Stimulated activated naive CD8-positive, alpha-beta T cell treated with anti-CD3 and anti-CD28 coated beads, Interleukin-15, Interleukin-2, amounts not matched to agents 100 ng/mL and 50 ng/mL, for 24 hours (primary cell): ENCODE data around the gene MRPL40.
"Not testable (repeated sequence)": the region's sequence is repeated elsewhere in the genome, so short reads cannot be mapped to it uniquely, and the experiment has no call there.

Experiments used
- H3K27ac Mint-ChIP-seq: one replicate; pipeline ENCODE4 v1.8.0; 2021; ENCODE audit warnings: mild to moderate bottlenecking, mixed read lengths
- H3K27me3 Mint-ChIP-seq: one replicate; pipeline ENCODE4 v1.8.0; 2021; ENCODE audit warnings: mixed read lengths
- H3K36me3 Mint-ChIP-seq: one replicate; pipeline ENCODE4 v1.8.0; 2021; ENCODE audit warnings: low read depth, mixed read lengths
- H3K4me1 Mint-ChIP-seq: one replicate; pipeline ENCODE4 v1.8.0; 2021; ENCODE audit warnings: low read depth, mixed read lengths
- H3K4me3 Mint-ChIP-seq: one replicate; pipeline ENCODE4 v1.8.0; 2021; ENCODE audit warnings: mild to moderate bottlenecking, mixed read lengths
- H3K9me3 Mint-ChIP-seq: one replicate; pipeline ENCODE4 v1.8.0; 2021; ENCODE audit warnings: mixed read lengths

The MRPL40 gene

GRCh38 chr22:19442166-19442565 is 9.8 kb downstream of the MRPL40 start:
- no peak overlapping the region for H3K4me3 Mint-ChIP-seq
- H3K9me3 Mint-ChIP-seq: no peaks in the 10 kb centered on the region
- H3K4me1 Mint-ChIP-seq: peaks cover 32% of the 10 kb centered on the region
- no peaks in the 10 kb centered on the region for H3K27me3 Mint-ChIP-seq
- no peak overlapping the region for H3K27ac Mint-ChIP-seq
- H3K36me3 Mint-ChIP-seq: peaks cover 55% of the 10 kb centered on the region

DNA sequence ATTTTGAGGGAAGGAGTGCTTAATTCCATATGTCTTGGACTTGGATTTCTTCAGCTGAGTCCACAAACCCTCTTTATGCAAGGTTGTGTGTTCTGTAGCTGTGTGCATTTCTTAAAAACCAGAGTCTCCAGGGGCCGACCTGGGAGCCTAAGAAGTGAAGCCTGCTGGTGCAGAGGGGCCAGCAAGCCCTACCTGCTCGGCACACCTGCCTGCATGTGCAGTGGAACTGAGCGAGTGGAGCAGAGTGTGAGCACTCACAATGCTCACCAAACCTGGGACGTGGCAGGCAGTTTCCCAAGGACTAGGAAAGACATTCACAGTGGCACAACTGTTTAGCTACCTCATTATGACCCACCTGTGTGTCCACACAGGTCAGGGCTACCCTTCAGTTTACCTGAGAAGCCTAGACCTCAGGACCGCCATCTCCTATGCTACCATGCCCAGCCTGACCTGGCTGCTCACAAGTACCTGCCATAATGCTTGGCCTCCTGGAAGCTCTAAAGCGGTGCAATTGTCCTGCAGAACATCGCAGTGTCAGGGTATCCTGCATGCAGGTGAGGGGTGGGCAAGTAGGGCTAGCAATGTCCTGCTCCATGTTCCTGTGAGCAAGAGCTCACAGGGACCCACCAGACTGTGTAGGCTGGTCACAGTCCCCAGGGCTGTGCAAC is 11.3 kb downstream of the MRPL40 start:
- H3K27ac Mint-ChIP-seq: no peak overlapping the region
- peaks cover 51% of the 10 kb centered on the region for H3K36me3 Mint-ChIP-seq

DNA sequence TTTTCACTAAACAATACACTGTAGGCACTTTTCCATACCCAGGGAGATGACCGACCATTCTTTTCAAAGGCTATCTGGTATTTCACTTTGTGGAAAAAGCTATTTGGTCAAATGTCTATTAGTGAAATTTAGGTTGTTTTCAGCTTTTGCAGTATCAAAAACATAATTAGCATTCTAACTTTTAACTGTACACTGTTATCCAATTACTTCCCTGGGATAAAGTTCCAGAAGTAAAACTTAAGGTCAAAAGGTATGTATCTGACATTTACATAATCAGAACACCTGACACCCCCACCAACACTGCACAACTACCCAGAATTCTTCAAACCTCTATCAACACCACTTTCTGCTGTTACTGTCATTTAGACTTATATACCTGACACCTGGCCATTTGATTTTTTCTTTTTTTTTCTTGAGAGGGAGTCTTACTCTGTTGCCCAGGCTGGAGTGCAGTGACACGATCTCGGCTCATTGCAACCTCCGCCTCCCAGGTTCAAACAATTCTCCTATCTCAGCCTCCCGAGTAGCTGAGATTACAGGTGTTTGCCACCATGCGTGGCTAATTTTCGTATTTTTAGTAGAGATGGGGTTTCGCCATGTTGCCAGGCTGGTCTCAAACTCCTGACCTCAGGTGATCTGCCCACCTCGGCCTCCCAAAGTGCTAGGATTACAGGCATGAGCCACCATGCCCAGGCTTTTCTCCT is 13.1 kb downstream of the MRPL40 start:
- H3K27me3 Mint-ChIP-seq, H3K9me3 Mint-ChIP-seq: not testable (repeated sequence)
- Mint-ChIP-seq H3K4me3 (peak overlapping the region; percentile 35), H3K4me1 (peaks cover 49% of the 10 kb centered on the region), H3K27ac (peak overlapping the region; percentile 76), H3K36me3 (peaks cover 45% of the 10 kb centered on the region)

More for the DNA sequence above, 11.3 kb downstream of the MRPL40 start:
- H3K4me3 Mint-ChIP-seq: no peak overlapping the region
- H3K9me3 Mint-ChIP-seq: no peaks in the 10 kb centered on the region
- no peaks in the 10 kb centered on the region for H3K27me3 Mint-ChIP-seq
- H3K4me1 Mint-ChIP-seq: peaks cover 41% of the 10 kb centered on the region

GRCh38 chr22:19446603-19447329 is 14.4 kb downstream of the MRPL40 start:
- Mint-ChIP-seq H3K27ac (peak overlapping the region; percentile 83), H3K4me1 (peaks cover 49% of the 10 kb centered on the region), H3K36me3 (peaks cover 47% of the 10 kb centered on the region), H3K4me3 (peak overlapping the region; percentile 96), H3K9me3 (no peaks in the 10 kb centered on the region), H3K27me3 (no peaks in the 10 kb centered on the region)

DNA sequence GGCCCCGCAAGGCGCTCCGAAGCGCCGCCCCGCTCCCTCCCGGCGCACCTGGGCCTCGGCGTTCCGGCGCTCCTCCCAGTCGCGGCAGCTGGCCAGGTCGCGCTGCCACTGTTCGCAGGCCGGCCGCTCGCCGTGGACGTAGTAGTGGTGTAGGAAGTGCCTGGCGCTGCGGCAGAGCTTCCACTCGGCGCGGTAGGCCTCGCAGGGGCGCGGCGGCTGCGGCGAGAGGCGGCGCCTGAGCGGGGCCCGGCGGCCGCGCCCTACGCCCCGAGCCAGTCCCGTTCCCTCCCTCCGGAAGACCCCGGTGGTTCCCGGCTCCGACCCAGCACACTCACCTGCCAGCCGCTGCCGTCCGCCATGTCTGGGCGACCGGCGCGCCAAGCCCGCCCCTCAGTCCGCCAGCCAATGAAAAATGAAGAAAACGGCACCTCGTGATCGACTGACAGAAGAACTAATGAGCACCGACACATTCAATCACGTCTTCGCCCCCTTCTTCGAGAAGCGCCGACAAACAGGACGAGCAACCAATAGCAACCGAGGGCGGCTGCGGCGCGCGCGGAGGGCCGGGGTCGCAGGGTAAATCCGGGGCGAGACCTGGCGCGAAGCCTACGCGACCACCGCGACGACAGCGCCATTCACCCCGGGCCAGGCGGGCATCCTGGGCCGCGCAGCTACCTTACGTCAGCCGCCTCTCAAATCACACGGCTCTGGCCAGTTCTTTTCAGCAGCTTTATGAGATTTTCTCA is 15.2 kb downstream of the MRPL40 start, which contains the start of gene C22orf39:
Gene C22orf39 (minus strand): TSS at position 382 of the 746 bp plus-strand sequence. CDS start 23 bp downstream, at position 359.
- H3K27ac Mint-ChIP-seq: peak within 1 kb of the TSS; percentile 85
- H3K27me3 Mint-ChIP-seq: no peaks in the 10 kb centered on the region
- no peaks in the 10 kb centered on the region for H3K9me3 Mint-ChIP-seq
- peaks cover 45% of the 10 kb centered on the region for H3K4me1 Mint-ChIP-seq
- peak within 1 kb of the TSS; percentile 96 for H3K4me3 Mint-ChIP-seq
- peaks cover 48% of the 10 kb centered on the region for H3K36me3 Mint-ChIP-seq

DNA sequence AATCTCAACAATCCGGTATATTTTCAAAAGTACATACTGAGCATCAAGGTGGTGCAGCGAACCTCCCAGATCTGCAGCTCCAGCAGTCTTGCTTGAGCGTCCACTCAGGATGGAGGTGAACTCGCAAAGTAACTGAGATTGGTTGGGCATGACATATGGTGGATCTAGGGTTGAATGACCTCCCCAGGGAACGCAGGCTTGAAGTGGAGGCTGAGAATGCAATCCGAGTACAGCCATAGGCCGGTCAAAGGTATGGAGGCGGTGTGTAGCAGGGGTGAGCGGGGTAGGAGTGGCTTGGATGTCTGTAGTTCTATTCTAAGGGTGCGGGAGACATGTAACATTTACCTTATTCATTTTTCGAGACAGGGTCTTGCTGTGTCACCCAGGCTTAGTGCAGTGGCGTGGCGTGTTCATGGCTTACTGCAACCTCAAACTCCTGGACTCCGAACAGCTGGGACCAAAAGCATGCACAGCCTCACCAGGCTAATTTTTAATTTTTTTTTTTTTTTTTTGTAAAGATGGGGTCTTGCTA is 15.8 kb downstream of the MRPL40 start:
- H3K4me1 Mint-ChIP-seq: peaks cover 43% of the 10 kb centered on the region
- H3K36me3 Mint-ChIP-seq: peaks cover 49% of the 10 kb centered on the region

GRCh38 chr22:19448739-19449421 is 16.5 kb downstream of the MRPL40 start:
- Mint-ChIP-seq H3K4me3 (peak overlapping the region; percentile 96), H3K4me1 (peaks cover 39% of the 10 kb centered on the region), H3K36me3 (peaks cover 47% of the 10 kb centered on the region), H3K27me3 (no peaks in the 10 kb centered on the region), H3K9me3 (no peaks in the 10 kb centered on the region), H3K27ac (peak overlapping the region; percentile 63)

More for the DNA sequence above, 15.8 kb downstream of the MRPL40 start:
- no peaks in the 10 kb centered on the region for H3K9me3 Mint-ChIP-seq
- H3K4me3 Mint-ChIP-seq: peak overlapping the region; percentile 96
- no peaks in the 10 kb centered on the region for H3K27me3 Mint-ChIP-seq
- H3K27ac Mint-ChIP-seq: peak overlapping the region; percentile 85

GRCh38 chr22:19449422-19449767 is 17.1 kb downstream of the MRPL40 start:
- Mint-ChIP-seq H3K36me3 (peaks cover 52% of the 10 kb centered on the region), H3K27ac (no peak overlapping the region), H3K4me1 (peaks cover 42% of the 10 kb centered on the region)

GRCh38 chr22:19450363-19451175 is 18.2 kb downstream of the MRPL40 start:
- Mint-ChIP-seq H3K27me3 (no peaks in the 10 kb centered on the region), H3K36me3 (peaks cover 56% of the 10 kb centered on the region), H3K4me3 (no peak overlapping the region)

More at GRCh38 chr22:19449422-19449767, 17.1 kb downstream of the MRPL40 start:
- H3K4me3 Mint-ChIP-seq: no peak overlapping the region
- H3K27me3 Mint-ChIP-seq: no peaks in the 10 kb centered on the region
- no peaks in the 10 kb centered on the region for H3K9me3 Mint-ChIP-seq

DNA sequence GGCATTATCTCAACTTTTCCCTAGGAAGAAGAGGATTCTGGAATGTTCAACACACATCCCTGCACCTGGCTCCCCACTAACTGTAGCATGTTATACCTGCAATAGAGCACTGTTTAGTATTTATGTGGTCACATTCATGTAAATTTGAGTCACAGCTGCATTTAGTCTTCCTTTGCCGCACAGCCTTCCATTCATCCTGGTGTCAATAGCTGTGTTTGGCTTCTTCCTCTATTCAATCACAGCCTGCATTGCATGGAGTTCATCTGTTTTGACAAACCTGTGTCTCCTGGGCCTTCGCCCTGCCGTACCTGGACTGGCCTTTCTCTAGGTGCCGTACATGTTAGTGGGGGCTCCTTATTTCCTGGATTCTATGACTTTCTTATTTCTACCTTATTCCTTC is 19.2 kb downstream of the MRPL40 start:
- Mint-ChIP-seq H3K4me3 (no peak overlapping the region), H3K27ac (peak overlapping the region; percentile 23), H3K9me3 (no peaks in the 10 kb centered on the region), H3K36me3 (peaks cover 57% of the 10 kb centered on the region), H3K27me3 (no peaks in the 10 kb centered on the region), H3K4me1 (peaks cover 32% of the 10 kb centered on the region)

More at GRCh38 chr22:19450363-19451175, 18.2 kb downstream of the MRPL40 start:
- Mint-ChIP-seq H3K27ac (no peak overlapping the region), H3K9me3 (no peaks in the 10 kb centered on the region), H3K4me1 (peaks cover 39% of the 10 kb centered on the region)

DNA sequence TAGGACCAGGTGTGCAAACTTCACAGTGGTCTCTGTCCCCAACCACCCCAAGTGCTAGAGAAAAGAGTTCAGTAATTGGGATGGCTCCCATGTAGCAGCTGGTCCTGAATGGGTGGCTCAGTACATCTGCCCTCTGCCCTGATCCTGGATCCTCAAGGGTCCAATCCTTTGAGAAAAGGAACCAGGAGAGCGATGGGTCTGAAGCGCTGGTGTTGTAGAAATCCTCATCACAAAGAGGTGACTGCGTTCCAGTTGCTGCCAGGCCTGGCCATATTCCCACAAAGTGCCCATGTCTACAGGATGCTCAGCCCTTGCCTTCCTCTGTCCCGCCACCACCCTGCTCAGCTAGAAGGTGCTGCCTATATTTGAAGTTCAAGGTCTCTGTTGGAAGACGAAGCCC is 21.4 kb downstream of the MRPL40 start:
- Mint-ChIP-seq H3K36me3 (peaks cover 63% of the 10 kb centered on the region), H3K27me3 (no peaks in the 10 kb centered on the region), H3K27ac (peak overlapping the region; percentile 76), H3K4me1 (peaks cover 18% of the 10 kb centered on the region), H3K9me3 (no peaks in the 10 kb centered on the region), H3K4me3 (no peak overlapping the region)

DNA sequence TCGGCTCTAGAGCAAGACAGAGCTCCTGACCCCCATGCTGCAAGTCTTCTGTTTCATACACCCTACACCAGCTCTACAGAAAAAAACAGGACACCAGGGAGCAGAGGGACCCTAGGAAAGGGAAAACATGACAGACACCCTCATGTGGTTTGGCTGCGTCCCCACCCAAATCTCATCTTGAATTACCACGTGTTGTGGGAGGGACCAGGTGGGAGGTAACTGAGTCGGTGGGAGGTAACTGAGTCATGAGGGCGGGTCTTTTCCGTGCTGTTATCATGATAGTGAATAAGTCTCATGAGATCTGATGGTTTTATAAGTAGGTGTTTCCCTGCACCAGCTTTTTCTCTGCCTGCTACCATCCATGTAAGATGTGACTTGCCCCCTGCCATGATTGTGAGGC is 21.8 kb downstream of the MRPL40 start:
- Mint-ChIP-seq H3K27me3 (no peaks in the 10 kb centered on the region), H3K36me3 (peaks cover 64% of the 10 kb centered on the region), H3K27ac (peak overlapping the region; percentile 76), H3K4me1 (peaks cover 14% of the 10 kb centered on the region), H3K4me3 (no peak overlapping the region), H3K9me3 (no peaks in the 10 kb centered on the region)

GRCh38 chr22:19455033-19455432 is 22.7 kb downstream of the MRPL40 start:
- H3K27me3 Mint-ChIP-seq: no peaks in the 10 kb centered on the region
- H3K4me1 Mint-ChIP-seq: peaks cover 10% of the 10 kb centered on the region
- peak overlapping the region; percentile 8 for H3K27ac Mint-ChIP-seq
- no peak overlapping the region for H3K4me3 Mint-ChIP-seq
- no peaks in the 10 kb centered on the region for H3K9me3 Mint-ChIP-seq
- peaks cover 65% of the 10 kb centered on the region for H3K36me3 Mint-ChIP-seq
